Measurements from ENCODE around the gene PLXND1.
A peak's percentile ranks its signal among the peaks of the same experiment; 100 is the strongest.
"Not testable (repeated sequence)": the region's sequence is repeated elsewhere in the genome, so short reads cannot be mapped to it uniquely, and the experiment has no call there.

PLXND1 gene

DNA sequence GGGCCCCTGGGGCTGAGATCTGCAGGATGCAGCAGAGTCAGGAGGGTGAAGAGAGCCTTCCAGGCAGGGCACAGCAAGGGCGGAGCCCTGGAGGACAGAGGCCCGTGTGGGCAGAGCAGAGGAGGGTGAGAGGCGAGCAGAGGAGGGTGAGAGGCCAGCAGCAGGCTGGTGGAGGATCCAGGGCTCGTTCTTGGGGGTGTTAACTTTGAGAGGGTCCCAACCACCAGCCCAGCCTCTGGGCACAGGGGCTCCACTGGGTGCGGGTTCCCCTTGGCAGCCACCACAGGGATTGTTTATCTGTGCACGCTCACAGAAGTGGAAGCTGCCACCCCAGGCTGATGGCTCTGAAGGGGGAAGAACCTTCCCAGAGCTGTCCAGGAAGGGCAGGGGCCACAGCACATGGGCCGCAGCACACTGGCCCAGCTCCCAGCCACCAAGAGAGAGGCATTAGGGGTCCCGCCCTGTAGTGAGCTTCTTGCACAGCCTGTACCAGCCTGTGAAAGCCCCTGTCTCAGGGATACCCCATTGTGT is 9.3 kb upstream of the PLXND1 start:
- FAIRE-seq (no peak), DNase-seq (ENCODE audit: low spot score) (no peak)

GRCh38 chr3:129614927-129615363 is 8.5 kb upstream of the PLXND1 start:
- DNase-seq (ENCODE audit: low spot score): no peak
- FAIRE-seq: no peak

GRCh38 chr3:129614435-129614834 is 8.0 kb upstream of the PLXND1 start:
- no peak for DNase-seq (ENCODE audit: low spot score)
- FAIRE-seq: no peak

GRCh38 chr3:129613367-129613740 is 6.9 kb upstream of the PLXND1 start:
- DNase-seq (ENCODE audit: low spot score) (no peak), FAIRE-seq (no peak)

DNA sequence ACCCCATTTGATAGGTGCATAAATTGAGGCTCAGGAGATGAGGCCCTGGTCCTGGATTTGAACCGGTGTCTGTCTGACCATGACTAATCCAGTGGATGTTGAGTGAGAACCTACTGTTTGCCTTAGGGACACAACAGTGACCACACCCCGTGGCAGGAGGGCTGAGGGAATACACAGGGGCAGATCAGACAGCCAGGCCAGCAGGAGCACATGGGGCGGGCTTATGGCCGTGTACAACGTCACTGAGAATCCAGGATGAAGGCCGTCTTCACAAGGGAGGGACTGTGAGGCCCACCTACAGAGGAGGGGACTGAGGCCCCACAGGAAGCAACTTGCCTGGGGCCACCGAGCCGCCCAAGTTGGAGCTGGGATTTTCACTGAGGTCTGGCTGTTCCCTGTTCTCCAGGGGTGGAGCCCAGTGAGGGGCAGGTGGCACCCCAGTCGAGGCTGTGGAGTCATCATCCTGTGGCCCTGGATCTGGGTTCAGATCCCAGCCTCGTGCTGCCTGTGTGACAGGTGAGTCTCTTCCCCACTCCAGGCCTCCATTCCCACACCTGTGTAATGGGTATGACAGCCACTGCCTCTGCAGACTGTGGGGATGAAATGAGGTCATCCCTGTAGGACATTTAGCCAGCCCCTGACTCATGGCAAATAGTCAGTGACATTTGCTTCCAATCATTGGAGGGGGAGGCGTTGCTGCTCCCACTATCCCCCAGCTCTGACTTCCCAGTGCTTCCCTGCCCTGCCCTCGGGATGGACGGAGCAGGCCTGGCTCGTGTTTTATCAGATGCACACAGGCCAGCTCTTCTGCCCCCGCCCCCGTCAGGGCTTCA is 6.3 kb upstream of the PLXND1 start:
- peak; percentile 27 for DNase-seq (ENCODE audit: low spot score)
- FAIRE-seq: no peak

DNA sequence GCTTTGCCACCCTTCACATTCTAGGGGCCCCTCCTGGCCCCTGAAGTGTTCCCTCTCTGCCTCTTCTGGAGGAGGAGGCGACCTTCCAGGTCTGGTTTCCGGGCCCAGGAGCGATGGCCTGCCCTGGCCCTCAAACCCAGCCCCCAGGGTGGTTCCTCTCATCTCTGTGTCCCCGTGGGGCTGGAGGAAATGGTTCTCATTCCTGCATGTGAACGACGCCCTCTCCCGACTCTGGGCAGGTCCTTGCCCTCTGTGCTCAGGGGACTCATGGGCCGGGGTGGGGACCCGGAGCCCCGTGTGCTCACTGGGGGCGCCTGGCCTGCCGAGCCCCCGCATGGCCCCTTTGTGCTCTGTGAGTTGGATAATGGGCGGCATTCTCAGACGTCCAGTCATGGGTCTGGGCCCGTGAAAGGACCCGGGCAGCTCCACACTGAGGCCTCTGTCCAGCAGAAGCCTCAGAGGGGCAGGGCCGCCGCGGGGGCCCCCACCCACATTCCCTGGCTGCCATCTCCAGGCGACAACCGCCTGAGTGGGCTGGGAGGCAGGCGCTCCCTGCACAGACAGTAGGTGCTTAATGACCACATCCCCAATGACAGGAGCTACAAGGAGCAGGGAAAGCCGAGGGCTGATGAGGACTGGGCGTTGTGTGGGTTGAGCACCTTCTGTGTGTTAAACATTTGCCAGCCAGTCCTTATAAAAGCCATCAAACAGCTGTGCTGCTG is 5.5 kb upstream of the PLXND1 start:
- DNase-seq (ENCODE audit: low spot score): no peak
- no peak for FAIRE-seq

GRCh38 chr3:129611446-129611800 is 4.9 kb upstream of the PLXND1 start:
- no peak for DNase-seq (ENCODE audit: low spot score)
- no peak for FAIRE-seq

DNA sequence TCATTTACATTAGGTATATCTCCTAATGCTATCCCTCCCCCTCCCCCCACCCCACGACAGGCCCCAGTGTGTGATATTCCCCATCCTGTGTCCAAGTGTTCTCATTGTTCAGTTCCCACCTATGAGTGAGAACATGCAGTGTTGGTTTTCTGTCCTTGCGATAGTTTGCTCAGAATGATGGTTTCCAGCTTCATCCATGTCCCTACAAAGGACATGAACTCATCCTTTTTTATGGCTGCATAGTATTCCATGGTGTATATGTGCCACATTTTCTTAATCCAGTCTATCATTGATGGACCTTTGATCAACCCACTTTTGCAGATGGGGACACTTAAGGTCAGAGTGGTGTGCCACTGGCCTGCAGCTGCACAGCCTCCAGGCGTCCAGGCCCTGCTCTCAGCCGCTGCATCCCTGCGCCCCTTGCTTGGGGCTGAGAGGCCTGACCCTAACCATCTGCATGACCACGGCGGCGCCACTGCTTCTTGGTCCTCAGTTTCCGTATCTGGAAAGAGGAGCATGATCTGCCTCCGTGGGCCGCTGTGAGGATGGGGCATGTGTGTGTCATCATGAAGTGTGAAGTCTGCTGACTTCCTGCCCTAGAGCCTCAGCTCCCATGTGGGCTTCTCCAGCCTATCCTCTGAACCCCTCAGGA is 4.4 kb upstream of the PLXND1 start:
- not testable (repeated sequence) for FAIRE-seq

GRCh38 chr3:129610276-129610675 is 3.8 kb upstream of the PLXND1 start:
- DNase-seq (ENCODE audit: low spot score) (no peak), FAIRE-seq (no peak)

More for the DNA sequence above, 4.4 kb upstream of the PLXND1 start:
- DNase-seq (ENCODE audit: low spot score): not testable (repeated sequence)

DNA sequence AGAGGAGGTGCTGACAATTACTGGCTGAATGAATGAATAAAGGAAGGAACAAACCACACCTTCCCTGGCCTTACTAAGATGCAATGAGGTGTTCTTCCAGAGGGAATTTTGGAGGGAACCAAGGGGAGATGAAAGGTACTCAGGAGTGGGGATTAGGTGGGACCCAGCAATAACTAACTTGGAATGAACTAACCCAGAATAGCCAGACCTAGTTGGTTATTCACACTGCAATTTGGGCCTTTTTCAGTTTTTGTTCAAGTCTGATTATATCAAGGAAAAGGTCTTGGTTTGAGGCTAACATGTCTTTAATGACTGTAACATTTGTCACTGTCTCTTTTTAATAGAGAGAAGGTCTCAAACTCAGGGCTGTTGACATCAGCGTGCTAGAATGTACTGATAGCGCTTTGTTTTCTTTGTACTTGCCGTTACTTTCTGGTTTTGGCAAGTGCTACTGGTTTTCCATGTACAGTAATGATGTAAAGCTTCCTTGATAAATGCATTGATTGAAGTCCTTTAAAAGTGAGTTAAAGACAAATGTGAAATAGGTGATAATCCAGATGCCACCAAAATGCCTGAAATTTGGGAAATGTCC is 3.2 kb upstream of the PLXND1 start:
- no peak for DNase-seq (ENCODE audit: low spot score)

GRCh38 chr3:129608936-129609590 is 2.6 kb upstream of the PLXND1 start:
- FAIRE-seq (no peak), DNase-seq (ENCODE audit: low spot score) (no peak)

More for the DNA sequence above, 3.2 kb upstream of the PLXND1 start:
- no peak for FAIRE-seq

DNA sequence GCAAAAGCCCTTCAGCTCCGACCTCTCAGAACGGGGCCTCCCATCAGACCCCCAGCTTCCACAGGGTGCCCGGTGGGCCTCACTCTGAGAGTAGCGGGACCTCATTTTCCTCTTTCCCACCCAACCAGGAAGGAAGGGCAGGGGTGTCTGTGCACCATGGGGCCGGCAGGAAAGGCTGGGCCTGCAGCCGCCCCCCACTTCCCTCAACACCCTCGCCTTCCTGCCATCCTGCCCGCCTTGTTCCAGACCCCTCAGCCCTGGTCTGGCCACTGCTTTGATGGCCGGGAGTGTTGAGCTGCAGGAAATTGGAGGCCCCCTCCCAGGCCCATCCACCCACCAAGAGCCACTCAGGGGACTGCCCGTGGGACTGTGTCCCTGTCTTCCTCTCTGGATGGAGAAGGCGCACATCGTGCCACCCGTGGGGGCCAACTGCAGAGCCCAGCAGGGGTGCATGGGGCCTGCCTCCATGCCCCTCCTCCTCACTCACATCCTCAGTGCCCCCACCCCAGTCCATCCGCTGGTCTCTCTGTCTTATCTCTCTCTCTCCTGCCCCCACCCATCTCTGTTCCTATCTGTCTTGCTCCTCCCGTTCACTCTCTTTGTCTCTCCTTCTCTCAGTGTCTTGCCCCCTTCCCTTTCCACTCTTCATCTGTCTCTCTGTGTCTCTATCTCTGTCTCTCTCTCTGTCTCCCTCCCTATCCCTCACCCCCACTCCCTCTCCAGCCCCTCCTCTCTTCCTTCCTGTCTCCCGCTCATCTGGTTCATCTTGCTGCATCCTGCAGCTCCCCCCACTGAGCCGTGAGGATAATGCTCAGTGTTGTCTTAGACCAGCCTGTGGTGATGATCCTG is 1.8 kb upstream of the PLXND1 start:
- DNase-seq (ENCODE audit: low spot score): peak; percentile 43
- no peak for FAIRE-seq

DNA sequence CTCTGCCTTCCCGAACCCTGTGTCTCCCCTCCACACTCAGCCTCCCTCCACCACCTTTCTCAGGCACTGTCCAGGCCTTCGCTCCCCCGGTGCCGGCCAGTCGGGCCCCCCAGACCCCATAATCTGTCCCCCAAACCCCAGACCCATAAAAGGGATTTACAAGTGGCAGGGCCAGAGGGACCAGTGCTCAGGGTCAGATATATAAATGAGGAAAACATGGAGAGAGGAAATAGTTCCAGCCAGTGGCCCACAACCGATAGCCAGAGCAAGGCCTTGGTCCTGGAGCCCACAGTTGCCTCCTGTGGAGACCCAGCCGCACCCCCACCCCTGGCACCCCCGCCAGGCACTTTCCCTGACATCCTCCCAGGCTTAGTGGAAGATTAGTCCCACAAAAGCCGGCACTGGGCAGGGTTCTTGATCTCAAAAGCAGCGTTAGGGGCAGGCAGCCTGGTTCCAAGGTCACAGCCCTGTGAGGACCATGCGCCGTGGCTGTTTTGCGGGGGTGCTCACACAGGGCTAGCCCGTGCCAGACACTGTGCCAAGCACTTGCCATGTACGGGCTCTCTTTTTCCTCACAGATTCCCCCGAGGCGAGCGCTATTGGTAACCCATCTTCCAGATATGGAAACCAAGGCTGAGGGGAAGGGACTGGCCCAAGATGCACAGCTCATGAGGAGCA is 1.1 kb upstream of the PLXND1 start:
- DNase-seq (ENCODE audit: low spot score) (no peak), FAIRE-seq (no peak)

DNA sequence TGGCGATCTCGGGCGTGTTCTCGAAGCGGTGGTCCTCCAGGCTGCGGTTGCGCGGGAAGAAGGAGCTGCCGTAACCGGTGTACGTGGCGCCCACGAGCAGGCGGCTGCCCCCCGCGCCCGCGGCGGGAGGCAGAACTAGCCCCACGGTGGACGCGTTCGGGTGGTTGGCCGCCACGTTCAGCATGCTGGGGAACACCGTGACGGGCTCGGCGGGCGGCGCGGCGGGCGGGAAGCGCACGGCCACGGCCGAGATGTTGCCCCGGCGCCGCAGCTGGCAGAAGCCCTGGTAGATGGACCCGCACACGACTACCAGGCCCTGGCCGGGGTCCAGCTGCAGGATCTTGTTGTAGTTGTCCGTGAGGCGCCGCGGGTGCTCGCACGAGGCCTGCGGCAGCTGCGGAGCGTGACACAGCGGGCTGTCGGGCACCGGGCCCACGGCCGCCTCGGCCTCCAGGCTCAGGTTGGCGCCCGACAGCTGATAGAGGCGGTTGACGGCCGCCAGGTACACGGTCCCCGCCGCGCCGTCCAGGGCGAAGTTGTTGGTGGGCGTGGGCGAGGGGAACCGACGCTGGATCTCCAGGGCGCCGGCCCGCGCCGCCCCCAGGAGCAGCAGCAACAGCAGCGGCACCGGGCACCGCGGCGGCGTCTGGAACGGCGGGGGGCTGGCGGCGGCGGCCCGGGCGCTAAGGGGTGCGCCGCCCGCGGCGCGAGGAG is 397 bp downstream of the PLXND1 start:
- FAIRE-seq: no peak
- no peak for DNase-seq (ENCODE audit: low spot score)

DNA sequence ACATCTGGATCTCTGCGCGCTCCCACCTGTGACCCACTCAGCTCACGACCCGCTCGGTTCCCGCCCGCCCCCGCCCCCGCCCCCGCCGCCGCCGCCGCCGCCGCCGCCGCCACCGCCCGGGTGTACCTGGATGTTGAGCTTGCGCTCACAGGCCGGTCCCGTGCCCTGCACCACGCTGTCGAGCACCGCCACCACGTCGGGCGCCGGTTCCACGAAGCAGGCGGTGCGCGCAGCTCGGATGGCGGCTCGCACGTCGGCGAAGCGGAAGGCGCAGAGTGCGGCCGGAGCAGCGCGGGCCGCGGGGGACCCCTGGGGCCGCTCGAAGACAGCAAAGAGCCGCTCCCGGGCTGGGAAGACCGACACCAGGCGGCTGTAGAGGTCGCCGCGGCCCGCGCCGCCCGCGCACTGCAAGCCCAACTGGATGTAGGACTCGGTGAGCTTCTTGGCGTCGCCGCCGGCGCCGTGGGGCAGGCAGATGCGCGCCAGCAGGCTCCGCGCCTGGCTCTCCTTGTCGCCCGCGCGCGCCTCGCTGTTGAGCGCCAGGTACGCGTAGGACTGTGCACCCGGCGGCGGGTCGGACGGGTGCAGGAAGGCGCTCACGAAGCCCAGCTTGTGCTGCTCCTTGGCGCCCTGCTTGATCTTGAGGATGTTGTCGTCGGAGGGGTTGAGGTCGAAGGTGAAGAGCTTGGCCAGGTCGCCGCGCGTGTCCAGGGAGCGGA is 1.1 kb downstream of the PLXND1 start:
- no peak for DNase-seq (ENCODE audit: low spot score)
- no peak for FAIRE-seq

DNA sequence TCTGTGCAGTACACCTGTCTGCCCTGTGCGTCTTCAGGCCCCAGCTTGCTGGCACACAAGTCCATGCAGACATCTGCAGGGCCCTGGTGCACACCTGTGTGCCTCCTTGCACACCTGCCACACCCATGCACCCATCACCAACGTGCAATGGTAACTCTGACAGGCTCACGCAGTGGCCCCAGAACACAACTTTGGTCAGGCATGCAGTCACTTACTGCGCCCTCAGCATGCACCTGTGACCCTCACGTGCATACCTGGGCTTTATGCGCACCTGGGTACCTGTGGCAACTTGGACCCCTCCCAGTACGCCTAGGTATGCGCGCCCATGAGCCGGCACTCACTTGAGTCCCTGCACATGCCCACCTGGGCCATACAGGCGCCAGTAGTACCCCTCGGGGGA is 1.7 kb downstream of the PLXND1 start:
- FAIRE-seq: no peak
- no peak for DNase-seq (ENCODE audit: low spot score)

GRCh38 chr3:129603991-129604749 is 2.3 kb downstream of the PLXND1 start:
- DNase-seq (ENCODE audit: low spot score): no peak
- no peak for FAIRE-seq

DNA sequence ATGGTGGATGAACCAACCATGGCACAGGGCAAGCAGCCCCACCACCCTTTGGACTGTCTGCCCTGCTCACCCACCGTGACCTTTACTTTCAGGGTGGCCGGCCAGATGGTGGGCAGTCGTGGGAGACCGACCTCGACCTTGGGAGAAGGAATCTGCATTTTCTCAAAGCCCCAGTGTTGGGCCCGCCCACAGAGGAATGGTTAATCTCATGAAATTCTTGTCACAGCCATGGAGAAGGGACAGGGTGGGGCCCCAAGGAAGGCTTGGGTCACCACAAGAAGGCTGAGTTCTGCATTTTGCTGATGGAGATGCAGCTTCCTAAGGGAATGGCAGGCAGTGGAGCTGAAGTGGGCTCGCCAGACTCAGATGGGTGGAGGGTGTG is 2.9 kb downstream of the PLXND1 start:
- DNase-seq (ENCODE audit: low spot score): no peak
- FAIRE-seq: no peak
